GM12864 (cell line): ENCODE results near the gene CFAP92.

Source experiments
- DNase-seq: peaks from one replicate; pipeline ENCODE4 v3.0.0-alpha.2; 2011; ENCODE audit warnings: low read depth
- H3K4me3 ChIP-seq: 2 replicates; pipeline ENCODE4 v1.5.1; 2011; ENCODE audit warnings: mild to moderate bottlenecking, low read depth, low read length, control low read depth
- CTCF ChIP-seq: IDR thresholded peaks from 2 replicates; pipeline ENCODE4 v1.5.1; 2011; ENCODE audit warnings: low read depth, mild to moderate bottlenecking, moderate library complexity, low read length, control low read depth, inconsistent platforms; ENCODE audit errors: missing control alignments

Gene CFAP92

GRCh38 chr3:129032716-129033115, 38.8 kb upstream of the CFAP92 start:
- H3K4me3 ChIP-seq = no peak overlapping the region
- DNase-seq = no peak
- TF ChIP-seq CTCF = no peak

- DNase-seq = no peak
- TF ChIP-seq CTCF = no peak
- no peak overlapping the region for H3K4me3 ChIP-seq
Measured at GRCh38 chr3:129031476-129032215, 37.8 kb upstream of the CFAP92 start.

- H3K4me3 ChIP-seq = no peak overlapping the region
- no peak for DNase-seq
- no peak for TF ChIP-seq CTCF
Measured at GRCh38 chr3:129030611-129031010, 36.7 kb upstream of the CFAP92 start.

- no peak for DNase-seq
- TF ChIP-seq CTCF = no peak
Measured at GRCh38 chr3:129028866-129029265, 35.0 kb upstream of the CFAP92 start.

GRCh38 chr3:129027544-129027880, 33.6 kb upstream of the CFAP92 start:
- peak overlapping the region; percentile 59 for H3K4me3 ChIP-seq
- DNase-seq = no peak
- TF ChIP-seq CTCF = no peak

More at GRCh38 chr3:129028866-129029265, 35.0 kb upstream of the CFAP92 start:
- H3K4me3 ChIP-seq = no peak overlapping the region

GRCh38 chr3:129026728-129027543, 33.1 kb upstream of the CFAP92 start:
- DNase-seq = peak; percentile 74
- peak; percentile 68 for TF ChIP-seq CTCF
- H3K4me3 ChIP-seq = peak overlapping the region; percentile 59
